Hematopoietic multipotent progenitor cell (in vitro differentiated cells): Measurements from ENCODE around the gene SPOCK1. TPM values are rescaled to one million over a fixed set of nuclear protein-coding genes. Genes with fewer than 3 reads are reported as not detected.

Experiments
- DNase-seq, 3 donors: peaks; one replicate each; pipeline ENCODE4 v3.0.0-alpha.2; 2011 to 2015; ENCODE audit warnings: low read depth in 2 of 3, low spot score in 2 of 3
- total RNA-seq: library from RNA; depleted of rRNA; stranded (reverse); fragments of >200 nt; gene quantifications from one replicate; pipeline ENCODE4 v1.2.3, GENCODE V29; 2012

Gene SPOCK1
- total RNA-seq, 1 donor: under 0.01 TPM

DNA sequence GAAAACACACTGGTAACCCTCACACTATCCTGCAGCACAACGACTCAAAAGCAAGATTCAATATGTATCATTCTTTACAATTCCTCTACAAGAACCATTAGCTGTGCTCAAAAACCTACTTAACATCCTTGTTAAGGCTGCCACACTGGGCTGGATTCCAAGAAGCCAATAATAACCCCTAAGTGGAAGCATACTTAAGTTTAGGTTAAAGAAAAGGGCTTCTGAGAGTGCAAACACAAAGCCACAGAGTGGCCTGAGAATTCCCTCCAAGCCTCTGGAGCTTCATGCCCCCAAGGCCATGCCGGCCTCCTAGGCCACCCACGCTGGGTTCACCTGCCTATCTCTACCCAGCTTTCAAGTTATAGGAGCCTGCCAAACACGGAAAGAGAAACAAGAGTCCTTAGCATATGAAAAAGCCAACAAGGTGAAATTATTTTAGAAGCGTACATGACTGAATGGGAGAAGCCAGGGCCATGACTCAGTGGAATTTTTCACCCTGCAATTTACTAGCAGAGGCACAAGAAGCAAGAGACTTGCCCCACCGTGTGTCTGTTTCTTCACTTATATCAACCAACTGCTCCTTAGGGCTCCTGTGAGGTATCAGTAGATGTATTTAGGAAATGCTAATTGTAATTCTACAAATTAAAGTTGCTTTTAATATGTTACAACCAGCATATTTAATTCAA is 293.0 kb downstream of the SPOCK1 start:
- DNase-seq: no peak

DNA sequence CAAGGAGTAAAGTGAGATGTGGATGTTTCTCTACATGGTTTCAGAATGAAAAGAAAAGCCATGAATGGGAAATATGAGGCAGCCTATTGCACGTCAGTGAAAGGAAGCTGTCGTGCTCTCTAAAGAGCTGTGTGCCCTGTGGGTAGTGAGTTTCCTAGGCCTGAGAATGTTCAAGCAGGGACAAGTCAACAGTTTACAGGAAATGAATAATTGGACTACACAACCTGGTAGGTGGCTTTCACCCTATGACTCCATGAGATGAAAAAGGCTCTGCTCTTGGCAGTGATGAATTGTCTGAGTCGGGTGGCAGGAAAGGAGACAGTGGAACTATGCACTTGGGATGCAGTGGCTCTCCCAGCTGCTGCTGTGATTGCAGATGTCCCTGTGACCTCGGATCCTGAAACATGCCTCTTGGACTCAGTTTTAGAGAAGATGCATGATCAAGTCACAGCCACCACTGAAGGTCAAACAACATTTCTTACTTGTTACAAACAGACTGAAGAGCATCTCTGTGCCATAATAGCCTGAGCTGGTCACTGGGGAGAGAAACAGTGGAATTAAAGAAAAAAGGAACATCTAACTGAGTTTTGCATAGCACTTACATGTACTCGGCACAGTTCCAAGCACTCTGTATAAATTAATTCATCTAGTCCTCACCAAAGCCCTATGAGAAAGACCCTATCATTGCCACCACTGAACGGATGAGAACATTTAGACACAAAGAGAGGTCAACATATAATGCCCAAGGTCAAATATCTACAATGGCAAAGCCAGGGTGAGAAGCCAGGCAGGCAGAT is 293.7 kb downstream of the SPOCK1 start:
- no peak for DNase-seq

GRCh38 chr5:137203011-137203632 is 296.0 kb downstream of the SPOCK1 start:
- no peak for DNase-seq

DNA sequence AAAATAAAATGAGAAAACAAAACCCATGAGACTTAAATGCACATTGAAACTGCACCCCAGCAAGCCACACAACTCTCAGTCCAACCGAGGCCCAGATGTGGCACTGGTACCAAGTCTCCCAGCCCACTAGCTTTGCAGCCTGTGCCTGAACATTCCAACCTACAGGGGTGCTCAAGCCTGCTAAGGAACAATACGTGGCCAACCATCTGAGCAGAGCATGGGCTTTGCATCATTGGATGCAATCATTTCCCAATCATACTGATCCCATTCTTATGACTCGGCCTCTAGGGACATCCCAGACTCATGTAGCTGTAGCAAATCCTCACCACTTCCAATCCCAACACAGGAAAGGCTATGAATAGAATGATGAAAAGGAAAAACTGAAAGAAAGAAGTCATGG is 297.2 kb downstream of the SPOCK1 start:
- DNase-seq: no peak

DNA sequence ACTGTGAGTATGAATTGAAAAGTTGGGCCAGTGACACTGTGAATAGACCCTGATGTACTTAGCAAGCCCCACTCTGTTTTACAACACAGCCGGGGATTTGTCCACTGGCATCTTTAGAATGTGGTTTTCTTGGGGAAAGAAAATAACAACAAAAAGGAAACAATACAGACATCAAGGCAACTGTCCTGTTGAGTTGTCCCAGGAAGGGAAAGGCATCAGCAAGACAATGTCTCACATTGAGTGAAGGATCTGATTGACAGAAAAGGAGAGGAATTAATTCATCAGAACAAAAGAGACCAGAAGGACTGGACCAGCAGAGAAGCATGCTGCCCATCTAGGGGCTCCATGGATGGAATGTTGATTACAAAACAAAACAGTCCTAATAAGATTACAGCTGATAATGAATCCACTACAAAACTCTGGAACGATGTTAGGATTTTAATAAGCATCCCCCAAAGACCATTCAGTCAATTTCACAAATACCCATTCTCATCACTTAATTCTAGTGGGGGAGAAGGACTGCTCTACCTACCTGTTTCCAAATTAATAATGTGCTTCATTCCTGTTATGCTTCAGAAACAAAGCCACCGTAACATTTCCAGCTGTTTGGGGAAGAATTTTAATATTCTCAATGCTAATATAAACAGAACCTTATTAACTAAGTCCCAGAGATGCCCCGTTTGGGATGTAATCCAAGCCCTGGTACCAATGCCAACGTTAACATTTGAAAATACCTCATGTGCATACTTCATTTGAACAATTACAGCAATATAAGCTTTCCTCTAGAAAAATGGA is 298.0 kb downstream of the SPOCK1 start:
- no peak for DNase-seq

- DNase-seq: no peak
Observed at GRCh38 chr5:137199966-137200365, 299.2 kb downstream of the SPOCK1 start.

- no peak for DNase-seq
Observed at GRCh38 chr5:137199201-137199600, 299.9 kb downstream of the SPOCK1 start.

DNA sequence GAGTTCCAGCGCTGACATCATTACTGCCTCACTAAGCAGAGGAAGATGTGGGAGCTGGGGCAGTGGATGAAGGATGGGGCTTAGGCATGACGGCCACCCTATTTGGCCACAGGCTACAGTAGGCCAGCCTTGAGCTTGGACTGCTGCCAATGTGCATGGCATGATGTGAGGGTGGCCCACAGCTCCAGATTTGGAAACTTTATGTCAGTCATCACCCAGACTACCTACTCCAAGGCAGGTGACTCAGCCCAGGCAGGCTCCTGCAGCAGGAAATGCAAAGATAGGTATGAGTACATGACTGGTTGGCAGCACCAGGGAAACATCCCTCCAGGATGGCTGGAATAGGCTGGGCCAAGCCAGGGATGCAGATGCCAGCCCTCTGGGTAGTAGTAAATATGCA is 303.6 kb downstream of the SPOCK1 start:
- DNase-seq: no peak

DNA sequence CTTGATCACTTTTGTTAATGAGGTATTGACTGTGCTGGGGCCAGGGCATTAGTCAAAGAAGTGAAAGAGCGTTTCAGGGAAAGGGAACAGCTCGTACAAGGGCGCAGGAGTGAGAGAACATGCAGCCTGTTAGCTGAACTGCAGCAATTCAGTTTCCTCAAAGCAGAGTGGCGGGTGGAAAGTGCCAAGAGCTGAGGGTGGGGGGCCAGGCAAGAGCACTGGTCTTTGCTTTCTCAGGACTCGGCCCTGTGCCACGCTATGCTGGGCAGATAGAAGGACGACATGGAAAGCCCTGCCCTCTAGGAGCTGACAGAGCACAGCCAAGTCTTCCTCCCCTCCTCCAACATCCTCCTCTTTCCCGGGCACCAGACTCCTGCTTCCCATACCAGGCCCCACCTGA is 304.8 kb downstream of the SPOCK1 start:
- DNase-seq: no peak

GRCh38 chr5:137192293-137192743 is 306.8 kb downstream of the SPOCK1 start:
- DNase-seq: no peak

DNA sequence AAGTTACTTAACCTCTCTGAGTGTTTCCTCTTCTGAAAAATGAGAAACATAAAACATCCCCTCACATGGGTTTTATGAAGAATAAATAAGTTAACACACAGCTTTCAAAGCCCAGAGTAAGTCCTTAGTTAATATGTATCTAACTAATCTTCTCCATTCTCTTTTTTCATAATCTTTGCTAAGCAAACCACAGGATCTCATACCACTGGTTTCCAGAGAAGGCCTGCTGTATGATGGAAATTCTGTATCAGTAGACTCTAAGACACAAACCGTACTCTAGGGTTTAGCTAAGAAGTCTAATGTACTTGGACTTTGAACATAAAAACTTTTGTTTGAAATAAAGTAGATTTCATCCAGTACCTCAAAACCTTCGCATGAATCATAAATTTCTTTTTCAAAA is 307.9 kb downstream of the SPOCK1 start:
- no peak for DNase-seq

- DNase-seq: no peak
Observed at GRCh38 chr5:137190441-137190840, 308.7 kb downstream of the SPOCK1 start.

DNA sequence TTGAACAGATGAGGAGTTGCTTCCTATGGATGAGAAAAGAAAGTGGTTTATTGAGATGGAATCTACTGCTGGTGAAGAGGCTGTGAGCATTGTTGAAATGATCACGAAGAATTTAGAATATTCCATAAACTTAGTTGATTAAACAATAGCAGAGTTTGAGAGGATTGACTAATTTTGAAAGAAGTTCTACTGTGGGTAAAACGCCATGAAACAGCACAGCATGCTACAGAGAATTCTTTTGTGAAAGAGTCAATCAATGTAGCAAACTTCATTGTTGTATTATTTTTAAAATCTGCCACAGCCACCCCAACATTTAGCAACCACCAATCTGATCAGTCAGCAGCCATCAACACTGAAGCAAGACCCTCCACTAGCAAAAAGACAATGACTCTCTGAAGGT is 309.1 kb downstream of the SPOCK1 start:
- no peak for DNase-seq

DNA sequence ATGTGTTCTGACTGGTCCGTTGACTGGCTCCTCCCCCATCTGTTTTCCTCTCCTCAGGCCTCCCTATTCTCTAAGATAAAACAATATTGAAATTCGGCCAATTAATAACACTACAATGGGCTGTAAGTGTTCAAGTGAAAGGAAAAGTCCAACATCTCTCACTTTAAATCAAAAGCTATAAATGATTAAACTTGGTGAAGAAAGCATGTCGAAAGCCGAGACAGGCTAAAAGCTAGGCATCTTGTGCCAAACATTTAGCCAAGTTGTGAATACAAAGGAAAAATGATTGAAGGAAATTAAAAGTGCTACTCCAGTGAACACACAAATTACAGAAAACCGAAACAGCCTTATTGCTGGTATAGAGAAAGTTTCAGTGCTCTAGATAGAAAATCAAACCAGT is 310.6 kb downstream of the SPOCK1 start:
- no peak for DNase-seq

DNA sequence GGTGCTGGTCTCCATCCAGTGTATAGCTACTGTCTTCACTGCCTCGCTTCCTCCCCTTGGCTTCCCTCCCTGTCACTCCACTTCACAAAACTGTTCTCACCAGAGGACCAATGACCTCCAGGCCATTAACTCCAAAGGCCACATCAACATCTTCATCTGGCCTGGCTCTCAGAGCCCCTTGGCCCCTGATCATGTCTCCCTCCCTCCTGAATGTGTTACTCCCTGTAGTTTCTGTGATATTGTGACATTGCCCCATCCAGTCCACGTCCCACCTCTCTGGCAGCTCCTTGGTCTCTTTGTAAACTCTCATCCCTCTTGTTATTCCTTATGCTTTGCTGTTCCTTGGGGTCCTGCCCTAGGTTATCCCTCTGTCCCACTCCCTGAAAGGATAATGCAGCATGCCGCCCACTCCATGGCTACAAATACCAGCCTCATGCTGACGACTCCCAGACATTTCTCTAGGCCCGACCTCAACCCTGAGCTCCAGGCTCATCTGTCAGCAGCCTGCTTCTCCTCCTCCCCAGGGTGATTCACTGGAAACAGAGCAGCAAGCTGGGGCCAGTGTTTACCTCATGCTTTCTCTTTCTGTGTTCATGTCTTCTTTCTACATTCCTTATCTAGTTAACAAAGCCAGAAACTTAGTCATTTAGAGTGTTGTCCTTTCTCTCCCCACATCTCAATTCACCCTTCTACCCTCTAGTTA is 312.2 kb downstream of the SPOCK1 start:
- DNase-seq: no peak

DNA sequence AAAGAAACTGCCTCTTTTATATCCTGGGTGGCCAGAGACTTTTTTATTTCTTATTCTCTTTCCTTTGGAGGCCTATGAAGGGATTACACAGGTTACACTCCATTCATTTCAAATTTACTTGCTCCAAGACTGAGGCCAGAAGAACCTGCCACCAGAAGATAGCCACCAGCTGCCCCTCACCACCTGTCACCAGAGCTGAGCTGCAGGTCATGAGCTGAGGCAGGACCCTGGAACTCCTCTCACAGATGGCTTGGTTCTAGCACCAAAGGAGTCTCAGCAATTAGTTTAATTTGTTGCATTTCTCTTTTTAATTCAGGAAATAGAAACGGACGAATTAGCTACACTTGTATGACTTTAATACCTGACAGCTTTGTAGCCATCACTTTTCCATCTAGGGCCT is 313.9 kb downstream of the SPOCK1 start:
- DNase-seq: no peak

GRCh38 chr5:137184734-137185133 is 314.4 kb downstream of the SPOCK1 start:
- no peak for DNase-seq

GRCh38 chr5:137182576-137182975 is 316.6 kb downstream of the SPOCK1 start:
- no peak for DNase-seq

GRCh38 chr5:137181667-137182066 is 317.5 kb downstream of the SPOCK1 start:
- no peak for DNase-seq

GRCh38 chr5:137179203-137179602 is 319.9 kb downstream of the SPOCK1 start:
- DNase-seq: no peak
